CD4-positive, alpha-beta T cell treated with Interleukin-21 for 1 hour (primary cell): ENCODE measurements around the gene QRSL1.
"Not testable (repeated sequence)": the region's sequence is repeated elsewhere in the genome, so short reads cannot be mapped to it uniquely, and the experiment has no call there.

Experiments
- DNase-seq: peaks from one replicate; pipeline ENCODE4 v3.0.0-alpha.2; 2020

QRSL1 gene

DNA sequence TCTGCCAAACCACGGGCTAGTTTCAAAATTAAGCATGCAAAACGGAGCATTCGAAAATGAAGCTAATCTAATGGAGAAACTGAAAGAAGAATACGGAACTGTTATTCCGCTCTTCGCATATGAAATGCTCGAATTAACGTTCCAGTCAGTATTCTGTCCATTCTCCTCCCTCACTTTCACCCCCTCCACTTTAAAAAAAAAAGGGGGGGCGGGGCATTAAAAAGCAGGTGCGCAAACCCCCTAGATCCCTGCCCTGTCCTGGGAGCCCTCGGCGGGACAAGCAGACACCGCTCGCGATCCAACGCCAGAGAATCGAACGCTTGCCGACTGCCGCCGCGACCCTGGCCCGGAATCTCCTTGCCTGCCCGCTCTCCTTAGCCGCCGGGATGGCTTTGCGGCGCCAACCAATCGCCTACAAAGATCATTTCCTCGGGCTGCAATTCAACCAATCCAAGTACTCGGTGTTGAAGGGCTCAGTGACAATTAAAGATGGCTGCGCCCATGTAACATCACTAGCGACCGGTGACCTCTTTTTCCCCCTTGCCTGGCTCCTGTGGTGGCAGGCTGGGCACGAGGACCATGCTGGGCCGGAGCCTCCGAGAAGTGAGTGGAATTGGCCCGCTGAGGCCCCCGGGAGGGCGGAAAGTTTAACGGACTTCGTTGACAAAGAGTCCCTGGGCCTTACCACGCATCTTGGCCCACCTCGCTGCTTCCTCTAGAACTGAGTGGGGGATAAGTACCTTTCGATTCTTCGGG, at the start of gene QRSL1, which contains the start of gene RTN4IP1:
Gene QRSL1, plus strand, starts transcription at position 476 of the 756 bp plus-strand sequence. Its CDS starts 104 bp downstream, at position 580.
Gene RTN4IP1, minus strand, starts transcription at position 396 of the 756 bp plus-strand sequence. CDS start 477 bp downstream, outside the sequence.
- DNase-seq = peak; percentile 95

- no peak for DNase-seq
These were observed 47.9 kb upstream of the QRSL1 start for GRCh38 chr6:106581468-106581867.

DNA sequence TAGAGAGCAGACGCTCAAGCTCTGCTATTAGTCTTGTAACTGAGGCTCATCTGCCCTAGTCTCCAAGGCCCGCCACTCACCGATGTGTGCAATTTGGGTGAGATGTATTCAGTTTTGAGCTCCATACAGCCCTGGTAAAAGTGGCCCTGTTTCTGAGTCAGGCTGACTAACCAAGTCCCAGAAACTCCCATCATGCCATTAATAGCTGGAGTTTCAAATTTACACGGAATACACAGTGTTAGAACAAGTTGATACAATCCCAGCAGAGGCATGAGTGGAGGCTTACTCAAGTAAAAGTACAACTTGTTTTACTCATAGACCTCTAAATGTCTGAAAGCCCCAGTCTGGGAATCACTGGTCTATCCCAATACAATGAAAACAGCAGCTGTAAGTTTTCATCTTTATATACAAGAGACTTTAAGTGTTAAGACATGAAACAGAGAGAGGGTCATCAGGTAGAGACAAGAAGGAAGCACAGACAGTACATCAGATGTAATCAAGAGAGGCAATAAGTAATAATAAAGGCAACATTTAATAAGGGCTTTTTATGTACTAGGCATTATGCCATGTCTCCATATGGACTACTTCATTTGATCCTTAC, 42.5 kb upstream of the QRSL1 start:
- DNase-seq = no peak

DNA sequence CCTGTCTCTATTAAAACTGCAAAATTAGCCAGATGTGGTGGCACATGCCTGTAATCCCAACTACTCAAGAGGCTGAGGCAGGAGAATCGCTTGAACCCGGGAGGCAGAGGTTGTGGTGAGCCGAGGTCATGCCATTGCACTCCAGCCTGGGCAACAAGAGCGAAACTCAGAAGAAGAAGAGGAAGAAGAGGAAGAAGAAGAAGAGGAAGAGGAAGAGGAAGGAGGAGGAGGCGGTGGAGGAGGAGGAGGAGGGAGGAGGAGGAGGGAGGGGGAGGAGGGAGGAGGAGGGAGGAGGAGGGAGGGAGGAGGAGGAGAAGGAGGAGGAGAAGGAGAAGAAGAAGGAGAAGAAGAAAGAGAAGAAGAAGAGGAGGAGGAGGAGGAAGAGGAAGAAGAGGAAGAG, 40.4 kb upstream of the QRSL1 start:
- not testable (repeated sequence) for DNase-seq

GRCh38 chr6:106591111-106591825, 38.1 kb upstream of the QRSL1 start:
- DNase-seq = no peak

DNA sequence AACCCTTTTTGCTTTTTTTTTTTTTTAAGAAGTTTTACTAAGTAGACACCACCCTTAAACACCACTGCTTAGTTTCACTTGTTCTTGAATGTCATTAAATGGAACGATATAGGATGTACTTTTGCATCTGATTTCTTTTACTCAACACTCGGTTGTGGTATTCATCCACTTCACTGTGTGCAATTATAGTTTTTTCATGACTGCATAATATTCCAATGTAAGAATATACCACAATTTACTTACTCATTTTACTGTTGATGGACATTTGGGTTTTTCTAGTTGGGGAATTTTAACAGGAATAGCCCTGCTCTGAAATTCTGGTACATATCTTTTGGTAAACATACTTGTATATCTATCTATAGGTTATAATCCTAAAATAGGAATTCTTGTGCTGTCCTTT, 29.9 kb upstream of the QRSL1 start:
- DNase-seq = no peak

DNA sequence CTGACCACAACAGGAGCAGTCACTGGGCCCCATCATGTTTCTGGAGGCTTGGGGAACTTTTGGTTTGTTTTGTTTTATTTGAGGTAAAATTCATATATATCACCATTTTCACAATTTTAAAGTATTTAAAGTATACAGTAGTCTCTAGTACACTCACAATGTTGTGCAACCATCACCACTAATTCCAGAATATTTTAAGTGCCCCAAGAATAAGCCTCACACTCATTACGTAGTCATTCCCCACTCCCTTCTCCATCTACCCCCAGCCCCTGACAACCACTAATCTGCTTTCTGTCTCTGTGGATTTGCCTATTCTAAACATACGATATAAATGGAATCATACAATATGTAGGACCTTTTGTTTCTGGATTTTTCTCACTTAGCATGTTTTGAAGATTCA, 29.0 kb upstream of the QRSL1 start:
- DNase-seq = no peak

DNA sequence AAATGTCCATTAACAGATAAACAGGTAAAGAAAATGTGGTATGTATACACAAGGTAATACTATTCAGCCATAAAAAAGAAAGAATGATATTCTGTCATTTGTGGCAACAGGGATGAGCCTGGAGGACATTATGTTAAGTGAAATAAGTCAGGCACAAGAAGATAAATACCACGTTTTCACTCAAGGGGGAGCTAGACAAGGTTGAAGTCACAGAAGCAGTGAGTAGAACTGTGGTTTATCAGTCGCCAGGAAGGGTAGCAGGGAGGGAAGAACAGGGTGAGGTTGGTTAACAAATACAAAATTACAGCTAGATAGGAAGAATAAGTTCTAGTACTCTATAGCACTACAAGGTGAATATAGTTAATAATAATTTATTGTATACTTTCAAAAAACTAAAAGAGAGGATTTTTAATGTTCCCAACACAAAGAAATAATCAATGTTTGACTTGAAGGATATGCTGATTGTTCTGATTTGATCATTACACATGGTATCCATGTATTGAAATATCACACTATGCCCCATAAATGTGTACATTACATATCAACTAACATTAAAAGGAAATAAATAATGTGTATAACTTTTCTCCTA, 21.2 kb upstream of the QRSL1 start:
- peak; percentile 64 for DNase-seq

GRCh38 chr6:106609699-106610098, 19.7 kb upstream of the QRSL1 start:
- no peak for DNase-seq

- no peak for DNase-seq
These were observed 18.3 kb upstream of the QRSL1 start for GRCh38 chr6:106611030-106611429.

- no peak for DNase-seq
These were observed 16.5 kb upstream of the QRSL1 start for GRCh38 chr6:106612671-106613416.

DNA sequence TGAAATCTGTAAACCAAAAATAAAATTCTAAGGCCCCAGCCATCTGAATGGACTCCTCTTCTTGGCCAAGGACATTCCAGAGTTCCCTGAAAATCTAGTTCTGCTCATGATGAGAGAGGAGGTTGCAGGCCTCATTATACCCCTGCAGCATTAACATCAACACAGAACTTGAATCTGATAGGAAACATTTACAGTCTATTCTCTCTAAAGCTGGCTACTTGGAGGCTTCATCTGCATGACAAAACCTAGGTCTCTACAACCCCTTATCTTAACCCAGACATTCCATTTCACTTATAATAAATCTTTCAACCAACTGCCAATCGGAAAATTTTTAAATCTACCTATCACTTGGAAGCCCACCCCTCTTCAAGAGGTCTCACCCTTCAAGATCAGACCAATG, 15.8 kb upstream of the QRSL1 start:
- no peak for DNase-seq

GRCh38 chr6:106614166-106614565, 15.2 kb upstream of the QRSL1 start:
- no peak for DNase-seq

DNA sequence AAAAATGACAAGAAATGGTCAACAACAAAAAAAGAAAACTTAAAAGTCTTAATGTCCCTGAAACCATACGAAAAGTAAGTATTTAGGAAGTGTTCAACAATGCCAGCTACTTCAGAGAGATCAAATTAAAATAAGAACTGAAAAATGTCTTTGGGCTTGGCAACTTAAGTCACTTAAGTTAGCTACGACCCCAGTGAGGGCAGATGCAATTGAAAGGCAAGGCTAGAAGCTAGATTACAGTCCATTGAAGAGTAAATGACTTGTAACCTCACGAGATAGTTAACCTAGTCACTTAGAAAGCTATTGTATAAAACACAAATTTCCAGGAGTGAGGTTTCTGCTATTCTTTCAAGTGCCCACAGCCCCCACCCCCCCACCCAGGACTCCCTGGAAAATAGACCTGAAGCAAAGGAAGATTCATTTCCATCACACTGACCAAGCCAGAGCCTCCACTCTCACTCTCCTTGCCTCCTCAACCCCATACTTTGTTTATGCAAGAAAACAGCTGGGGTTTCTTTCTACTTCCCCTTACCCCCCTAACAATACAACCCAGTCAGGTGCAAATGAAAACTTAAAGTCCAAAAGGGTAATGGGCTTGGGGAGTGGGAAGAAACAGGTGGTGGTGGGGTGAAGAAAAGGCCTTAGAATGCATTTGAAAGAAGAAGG, 14.7 kb upstream of the QRSL1 start:
- DNase-seq = no peak

- DNase-seq = no peak
These were observed 12.1 kb upstream of the QRSL1 start for GRCh38 chr6:106617302-106617701.

DNA sequence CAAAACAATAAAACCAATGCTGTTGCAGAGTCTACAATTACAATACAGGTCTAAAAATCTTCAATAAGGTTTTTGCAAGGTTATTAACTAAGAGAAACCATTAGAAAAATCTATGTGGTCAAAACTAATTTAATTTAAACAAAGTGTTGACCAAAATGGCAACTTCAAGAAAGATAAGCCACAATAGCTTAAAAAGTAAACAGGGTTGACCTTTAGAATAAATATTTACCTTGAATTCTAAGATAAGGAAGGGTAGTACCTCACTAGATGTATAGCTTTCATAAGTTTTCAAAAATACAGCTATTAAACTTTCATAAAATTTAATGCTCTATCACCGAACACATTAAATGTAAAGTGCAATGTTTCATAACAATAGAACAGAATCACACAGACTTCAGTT, 11.5 kb upstream of the QRSL1 start:
- DNase-seq = no peak

- no peak for DNase-seq
These were observed 11.1 kb upstream of the QRSL1 start for GRCh38 chr6:106618324-106618723.

GRCh38 chr6:106619223-106619622, 10.2 kb upstream of the QRSL1 start:
- no peak for DNase-seq

- DNase-seq = no peak
These were observed 8.3 kb upstream of the QRSL1 start for GRCh38 chr6:106620931-106621672.

- no peak for DNase-seq
These were observed 7.0 kb upstream of the QRSL1 start for GRCh38 chr6:106622412-106622811.

GRCh38 chr6:106623039-106623438, 6.3 kb upstream of the QRSL1 start:
- no peak for DNase-seq
